Naive thymus-derived CD8-positive, alpha-beta T cell (primary cell): ENCODE measurements around the gene DIP2C. TPM values are rescaled to one million over a fixed set of nuclear protein-coding genes. Genes with fewer than 3 reads are reported as not detected.
A peak's percentile ranks its signal among the peaks of the same experiment; 100 is the strongest.

Experiments used
- ATAC-seq, 2 donors: fragments of 150-1000 bp; cut with Tn5 transposase in 1 of 2; sonication (Bioruptor Pico), chemical (Tn5 transposase) in 1 of 2; 1 replicate in 1 of 2; 2 replicates in 1 of 2; pipeline ENCODE4 v1.10.0; 2021; ENCODE audit warnings: mild to moderate bottlenecking in 2 of 2, moderate library complexity in 2 of 2
- POLR2A ChIA-PET: fragments of 350-600 bp; sonication (Branson Sonifier 250); formaldehyde crosslinking; loops from one replicate; lab custom pipeline; 2021; ENCODE audit warnings: antibody characterized with exemption; lab: Charles Lee
- DNase-seq, 10 donors: peaks; one replicate each; pipeline versions ENCODE4 v3.0.0 to v3.0.0-alpha.2; 2020 to 2022
- H3K27ac Mint-ChIP-seq, 10 donors: one replicate each; pipeline ENCODE4 v1.8.0; 2020 to 2022; ENCODE audit warnings: mild to moderate bottlenecking in 10 of 10, mixed read lengths in 10 of 10, moderate library complexity in 4 of 10, inconsistent platforms in 1 of 10
- H3K27me3 Mint-ChIP-seq, 5 donors: one replicate each; pipeline ENCODE4 v1.8.0; 2021 to 2022; ENCODE audit warnings: mixed read lengths in 5 of 5
- H3K36me3 Mint-ChIP-seq, 3 donors: one replicate each; pipeline ENCODE4 v1.8.0; 2020 to 2022; ENCODE audit warnings: mixed read lengths in 3 of 3, mild to moderate bottlenecking in 2 of 3, inconsistent platforms in 1 of 3
- H3K4me1 Mint-ChIP-seq, 4 donors: one replicate each; pipeline ENCODE4 v1.8.0; 2021 to 2022; ENCODE audit warnings: mixed read lengths in 4 of 4
- H3K4me3 Mint-ChIP-seq, 10 donors: one replicate each; pipeline ENCODE4 v1.8.0; 2020 to 2022; ENCODE audit warnings: mild to moderate bottlenecking in 10 of 10, mixed read lengths in 10 of 10, moderate library complexity in 6 of 10, inconsistent platforms in 1 of 10
- H3K9me3 Mint-ChIP-seq, 9 donors: one replicate each; pipeline ENCODE4 v1.8.0; 2020 to 2022; ENCODE audit warnings: mixed read lengths in 9 of 9, mild to moderate bottlenecking in 3 of 9, inconsistent platforms in 1 of 9, moderate library complexity in 1 of 9
- polyA plus RNA-seq, 3 donors: library from polyadenylated mRNA; unstranded; fragments of 300-500 nt; fragmentation: Illumina TruSeq; gene quantifications; one replicate each; pipeline ENCODE4 v1.2.3, GENCODE V29; 2021
- total RNA-seq, 8 experiments: library from RNA in 2 of 8; stranded (reverse) in 2 of 8; gene quantifications; one replicate each; pipeline ENCODE4 v1.2.3 and lab custom pipeline; 2021 to 2026

Gene DIP2C, protein sequence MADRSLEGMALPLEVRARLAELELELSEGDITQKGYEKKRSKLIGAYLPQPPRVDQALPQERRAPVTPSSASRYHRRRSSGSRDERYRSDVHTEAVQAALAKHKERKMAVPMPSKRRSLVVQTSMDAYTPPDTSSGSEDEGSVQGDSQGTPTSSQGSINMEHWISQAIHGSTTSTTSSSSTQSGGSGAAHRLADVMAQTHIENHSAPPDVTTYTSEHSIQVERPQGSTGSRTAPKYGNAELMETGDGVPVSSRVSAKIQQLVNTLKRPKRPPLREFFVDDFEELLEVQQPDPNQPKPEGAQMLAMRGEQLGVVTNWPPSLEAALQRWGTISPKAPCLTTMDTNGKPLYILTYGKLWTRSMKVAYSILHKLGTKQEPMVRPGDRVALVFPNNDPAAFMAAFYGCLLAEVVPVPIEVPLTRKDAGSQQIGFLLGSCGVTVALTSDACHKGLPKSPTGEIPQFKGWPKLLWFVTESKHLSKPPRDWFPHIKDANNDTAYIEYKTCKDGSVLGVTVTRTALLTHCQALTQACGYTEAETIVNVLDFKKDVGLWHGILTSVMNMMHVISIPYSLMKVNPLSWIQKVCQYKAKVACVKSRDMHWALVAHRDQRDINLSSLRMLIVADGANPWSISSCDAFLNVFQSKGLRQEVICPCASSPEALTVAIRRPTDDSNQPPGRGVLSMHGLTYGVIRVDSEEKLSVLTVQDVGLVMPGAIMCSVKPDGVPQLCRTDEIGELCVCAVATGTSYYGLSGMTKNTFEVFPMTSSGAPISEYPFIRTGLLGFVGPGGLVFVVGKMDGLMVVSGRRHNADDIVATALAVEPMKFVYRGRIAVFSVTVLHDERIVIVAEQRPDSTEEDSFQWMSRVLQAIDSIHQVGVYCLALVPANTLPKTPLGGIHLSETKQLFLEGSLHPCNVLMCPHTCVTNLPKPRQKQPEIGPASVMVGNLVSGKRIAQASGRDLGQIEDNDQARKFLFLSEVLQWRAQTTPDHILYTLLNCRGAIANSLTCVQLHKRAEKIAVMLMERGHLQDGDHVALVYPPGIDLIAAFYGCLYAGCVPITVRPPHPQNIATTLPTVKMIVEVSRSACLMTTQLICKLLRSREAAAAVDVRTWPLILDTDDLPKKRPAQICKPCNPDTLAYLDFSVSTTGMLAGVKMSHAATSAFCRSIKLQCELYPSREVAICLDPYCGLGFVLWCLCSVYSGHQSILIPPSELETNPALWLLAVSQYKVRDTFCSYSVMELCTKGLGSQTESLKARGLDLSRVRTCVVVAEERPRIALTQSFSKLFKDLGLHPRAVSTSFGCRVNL (N-terminal part only)
- total RNA-seq (1 to 10 TPM; 3.8 to 3.9 TPM), polyA plus RNA-seq (1 to 10 TPM in 1 of 3 donors, under 1 TPM in 2; 0.32 to 1.2 (median 0.76) TPM), total RNA-seq (lab: John Stamatoyannopoulos, UW) (0.84 to 13.8 (median 4.1) reads per million in 6 experiments)

DNA sequence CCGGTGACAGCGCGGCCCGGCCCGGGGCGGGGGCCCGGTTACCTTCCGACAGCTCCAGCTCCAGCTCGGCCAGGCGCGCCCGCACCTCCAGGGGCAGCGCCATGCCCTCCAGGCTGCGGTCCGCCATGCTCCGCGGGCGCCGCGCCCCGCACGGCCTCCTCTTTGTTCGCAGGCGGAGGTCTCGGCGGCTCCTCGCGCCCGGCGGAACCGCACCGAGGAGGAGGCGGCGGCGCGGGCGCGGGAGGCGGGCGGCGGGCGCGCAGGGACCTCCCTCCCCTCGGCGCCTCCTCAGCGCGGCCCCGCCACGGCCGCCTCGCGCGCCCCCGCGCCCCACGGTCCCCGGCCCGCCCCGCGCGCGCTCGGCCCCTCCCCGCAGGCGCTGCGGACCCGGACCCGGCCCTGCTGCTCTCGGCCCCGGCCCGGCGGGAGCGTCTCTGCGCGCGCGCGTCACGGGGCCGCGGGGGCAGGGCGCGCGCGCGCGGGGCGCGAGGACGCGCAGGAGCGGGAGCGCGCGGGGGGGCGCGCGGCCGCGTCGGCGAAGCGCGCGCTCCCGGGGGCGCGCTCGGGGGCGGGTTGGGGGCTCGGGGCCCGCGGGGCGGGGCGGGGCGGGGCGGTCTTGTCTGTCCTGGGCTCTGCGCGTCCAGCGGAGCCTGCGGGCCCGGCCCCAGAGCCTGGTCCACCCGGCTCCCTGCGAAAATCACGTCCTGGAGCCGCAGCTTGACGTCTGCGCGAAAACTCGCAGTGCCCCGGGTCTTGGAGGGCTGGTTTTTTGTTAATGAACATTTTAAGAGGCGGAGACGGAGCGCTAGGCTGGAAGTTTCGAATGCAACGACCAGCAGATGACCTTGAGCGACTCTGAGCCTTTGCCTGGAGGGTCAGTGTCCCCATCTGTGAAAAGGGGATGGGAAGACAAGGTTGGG, at the start of gene DIP2C:
Gene DIP2C, minus strand, starts transcription at position 217 of the 920 bp plus-strand sequence. Its CDS starts 90 bp downstream, at position 127.
- Mint-ChIP-seq H3K27me3 (peaks cover 27 to 66% (median 44%) of the 10 kb centered on the region in 5 donors), H3K27ac (no peak within 1 kb of the TSS), H3K9me3 (peaks cover 0 to 4% (median 1%) of the 10 kb centered on the region in 9 donors), H3K36me3 (peaks cover 0 to 6% (median 4%) of the 10 kb centered on the region in 3 donors), H3K4me3 (peak within 1 kb of the TSS in 8 of 10 donors; percentile 31 to 68 (median 63)), H3K4me1 (peaks cover 3 to 13% (median 6%) of the 10 kb centered on the region in 4 donors)
- ATAC-seq (no peak), DNase-seq (no peak)
- POLR2A ChIA-PET = no interaction called here

DNA sequence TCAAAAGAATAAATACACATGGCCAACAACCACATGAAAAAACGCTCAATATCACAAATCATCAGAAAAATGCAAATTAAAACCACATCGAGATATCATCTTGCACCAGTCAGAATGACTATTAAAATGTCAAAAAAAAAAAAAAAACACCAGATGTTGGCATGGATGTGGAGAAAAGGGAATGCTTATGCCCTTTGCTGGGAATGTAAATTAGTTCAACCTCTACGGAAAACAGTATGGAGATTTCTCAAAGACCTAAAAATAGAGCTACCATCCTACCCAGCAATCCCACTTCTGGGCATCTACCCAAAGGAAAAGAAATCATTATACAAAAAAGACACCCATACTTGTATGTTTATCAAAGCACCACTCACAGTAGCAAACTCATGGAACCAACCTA, 45.0 kb upstream of the DIP2C start:
- Mint-ChIP-seq H3K36me3 (no peaks in the 10 kb centered on the region), H3K4me3 (no peak overlapping the region), H3K27me3 (peaks cover 0 to 14% (median 6%) of the 10 kb centered on the region in 5 donors), H3K27ac (no peak overlapping the region), H3K4me1 (peaks cover 0 to 2% (median 0%) of the 10 kb centered on the region in 4 donors), H3K9me3 (peaks cover 0 to 10% (median 2%) of the 10 kb centered on the region in 9 donors)
- POLR2A ChIA-PET = no interaction called here
- ATAC-seq (no peak), DNase-seq (no peak)

DNA sequence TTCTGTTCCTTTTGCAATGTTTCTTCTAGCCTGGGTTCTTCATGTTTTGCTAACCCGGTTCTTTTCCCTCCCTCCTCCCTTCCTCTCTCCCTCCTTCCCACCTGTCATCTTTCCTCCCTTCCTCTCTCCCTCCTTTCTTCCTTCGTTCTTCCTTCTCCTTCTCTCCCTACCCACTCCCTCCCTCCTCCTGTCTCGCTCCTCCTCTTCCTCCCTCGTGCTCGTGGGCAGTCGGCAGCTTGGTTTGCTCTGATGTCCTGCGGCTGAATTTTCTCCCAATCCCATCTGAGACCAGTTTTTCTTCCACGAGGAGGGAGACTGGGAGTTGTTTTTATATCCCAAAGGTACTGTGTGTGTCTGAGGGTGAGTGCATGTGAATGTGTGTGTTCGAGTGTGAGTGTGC, 43.6 kb upstream of the DIP2C start:
- no peak overlapping the region for H3K4me3 Mint-ChIP-seq
- peaks cover 0 to 17% (median 6%) of the 10 kb centered on the region in 5 donors for H3K27me3 Mint-ChIP-seq
- peaks cover 0 to 10% (median 2%) of the 10 kb centered on the region in 9 donors for H3K9me3 Mint-ChIP-seq
- POLR2A ChIA-PET = no interaction called here
- H3K4me1 Mint-ChIP-seq = peaks cover 0 to 2% (median 0%) of the 10 kb centered on the region in 4 donors
- H3K27ac Mint-ChIP-seq = no peak overlapping the region
- DNase-seq (no peak), ATAC-seq (no peak)
- H3K36me3 Mint-ChIP-seq = no peaks in the 10 kb centered on the region

DNA sequence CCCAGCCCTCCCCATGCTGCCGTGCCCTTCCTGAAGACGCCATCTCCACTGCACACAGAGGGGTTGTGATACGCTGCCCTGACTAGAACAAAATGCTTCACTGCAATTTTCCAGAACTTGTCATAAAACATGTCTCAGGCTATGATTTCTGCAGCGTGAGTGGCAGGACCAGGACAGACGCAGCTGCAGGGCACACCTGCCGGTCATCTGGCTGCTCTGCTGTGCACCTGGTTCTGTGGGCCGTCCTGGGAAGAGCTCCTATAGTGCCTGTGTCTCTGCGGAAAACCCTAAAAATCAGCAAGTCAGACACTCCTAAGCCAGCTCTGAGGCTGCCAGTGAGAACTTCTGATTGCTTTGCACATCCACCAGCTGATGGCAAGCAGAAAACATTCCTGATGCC, 39.7 kb upstream of the DIP2C start:
- Mint-ChIP-seq H3K9me3 (peaks cover 0 to 5% (median under 1%) of the 10 kb centered on the region in 9 donors), H3K4me3 (no peak overlapping the region), H3K27ac (peak overlapping the region in 1 of 10 donors; percentile 37), H3K4me1 (peaks cover 0 to 3% (median 0%) of the 10 kb centered on the region in 4 donors), H3K36me3 (peaks cover 0 to 2% (median 0%) of the 10 kb centered on the region in 3 donors), H3K27me3 (peaks cover 0 to 25% (median 6%) of the 10 kb centered on the region in 5 donors)
- DNase-seq (no peak), ATAC-seq (no peak)
- POLR2A ChIA-PET = no interaction called here

DNA sequence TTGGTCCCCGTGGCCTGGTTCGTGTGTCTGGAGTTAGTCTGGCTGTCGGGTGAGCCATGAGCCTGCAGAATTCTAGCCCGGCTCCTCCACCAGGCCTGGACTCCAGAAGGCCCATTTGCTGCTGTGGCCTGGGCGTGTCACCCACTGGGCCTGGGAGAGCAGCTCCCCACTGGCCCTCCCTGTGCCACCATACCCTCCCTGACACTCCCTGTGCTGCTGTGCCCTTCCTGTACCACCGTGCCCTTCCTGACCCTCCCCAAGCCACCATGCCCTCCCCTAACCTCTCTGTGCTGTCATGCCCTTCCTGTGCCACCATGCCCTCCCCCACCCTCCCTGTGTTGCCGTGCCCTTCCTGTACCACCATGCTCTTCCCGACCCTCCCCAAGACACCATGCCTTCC, 39.1 kb upstream of the DIP2C start:
- POLR2A ChIA-PET = no interaction called here
- Mint-ChIP-seq H3K4me3 (no peak overlapping the region), H3K27me3 (peaks cover 0 to 25% (median 6%) of the 10 kb centered on the region in 5 donors), H3K27ac (no peak overlapping the region), H3K9me3 (peaks cover 0 to 5% (median 0%) of the 10 kb centered on the region in 9 donors), H3K36me3 (peaks cover 0 to 4% (median 0%) of the 10 kb centered on the region in 3 donors), H3K4me1 (peaks cover 0 to 3% (median 0%) of the 10 kb centered on the region in 4 donors)
- ATAC-seq = no peak
- DNase-seq = no peak

DNA sequence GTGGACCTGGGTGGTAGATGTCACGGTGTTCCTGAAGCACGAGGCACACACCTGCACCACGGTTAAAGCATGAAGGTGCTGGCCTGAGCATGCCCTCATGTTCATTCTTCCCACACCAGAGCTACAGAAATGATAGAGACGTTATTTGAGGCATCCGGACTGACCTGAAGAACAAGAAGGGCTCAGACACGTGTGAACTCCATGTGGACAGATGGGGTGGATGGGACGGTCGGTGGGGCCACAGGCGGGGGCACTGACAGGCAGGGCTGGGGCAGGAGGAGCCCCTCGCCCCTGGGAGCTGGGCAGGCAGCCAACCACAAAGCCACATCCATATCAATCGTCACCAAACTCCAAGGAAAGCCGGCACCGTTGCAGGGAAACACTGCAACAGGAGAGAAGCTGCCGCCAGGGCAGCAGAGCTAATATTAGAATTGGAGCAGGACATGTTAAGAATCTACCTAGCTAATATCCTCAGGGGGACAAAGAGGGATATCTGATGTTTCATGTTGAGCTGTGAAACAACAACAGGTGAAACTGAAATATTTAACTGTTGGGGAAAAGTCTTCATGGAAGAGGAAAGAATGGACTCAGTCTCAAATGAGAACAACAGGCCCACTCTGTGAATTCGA, 37.8 kb upstream of the DIP2C start:
- POLR2A ChIA-PET = no interaction called here
- H3K27ac Mint-ChIP-seq = no peak overlapping the region
- H3K36me3 Mint-ChIP-seq = peaks cover 0 to 11% (median 0%) of the 10 kb centered on the region in 3 donors
- DNase-seq (no peak), ATAC-seq (no peak)
- peaks cover 0 to 22% (median 6%) of the 10 kb centered on the region in 5 donors for H3K27me3 Mint-ChIP-seq
- H3K4me1 Mint-ChIP-seq = peaks cover 0 to 3% (median 0%) of the 10 kb centered on the region in 4 donors
- H3K4me3 Mint-ChIP-seq = no peak overlapping the region
- peaks cover 0 to 8% (median 0%) of the 10 kb centered on the region in 9 donors for H3K9me3 Mint-ChIP-seq

DNA sequence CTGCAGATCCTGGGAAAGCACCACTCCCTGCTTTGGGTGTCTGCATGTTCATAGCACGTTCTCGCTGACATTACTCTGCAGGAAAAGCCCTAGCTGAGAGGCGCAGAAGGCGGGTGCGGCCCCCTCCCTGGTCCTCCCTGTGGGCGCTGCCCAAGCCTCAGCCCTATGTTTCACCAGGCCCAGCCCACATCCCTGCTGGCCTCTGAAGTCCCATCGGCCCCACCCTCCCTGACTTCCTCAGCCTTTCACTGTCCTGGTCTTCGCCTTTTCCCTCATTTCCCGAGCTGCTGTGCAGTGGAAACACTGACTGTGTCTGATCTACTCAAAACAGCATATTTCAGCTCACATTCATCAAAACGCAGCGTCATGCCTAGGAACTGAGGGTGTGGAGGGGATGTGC, 36.3 kb upstream of the DIP2C start:
- Mint-ChIP-seq H3K4me1 (peaks cover 0 to 3% (median 0%) of the 10 kb centered on the region in 4 donors), H3K36me3 (peaks cover 0 to 11% (median 0%) of the 10 kb centered on the region in 3 donors), H3K9me3 (peaks cover 0 to 12% (median 0%) of the 10 kb centered on the region in 9 donors), H3K27ac (no peak overlapping the region), H3K4me3 (no peak overlapping the region), H3K27me3 (peaks cover 0 to 19% (median 5%) of the 10 kb centered on the region in 5 donors)
- POLR2A ChIA-PET = no interaction called here
- ATAC-seq (no peak), DNase-seq (no peak)

DNA sequence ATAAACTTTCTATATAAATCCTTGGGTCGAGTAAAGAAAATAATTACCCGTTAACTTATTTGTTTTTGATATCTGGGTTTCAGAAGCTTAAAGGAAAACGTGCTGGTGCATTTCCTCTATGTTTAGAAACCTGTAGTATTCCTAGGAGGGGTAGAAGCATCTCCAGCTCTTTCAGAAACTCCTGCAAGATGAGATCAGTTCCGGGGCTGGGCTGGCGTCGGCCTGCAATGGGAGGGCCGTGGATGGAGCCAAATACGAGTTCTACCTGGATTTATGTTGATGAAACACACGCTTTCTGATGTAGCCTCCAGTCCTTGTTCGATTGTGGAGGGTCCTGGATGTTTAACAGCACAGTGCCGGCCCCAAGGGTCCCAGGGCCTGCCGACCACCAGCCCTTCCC, 35.8 kb upstream of the DIP2C start:
- ATAC-seq (no peak), DNase-seq (no peak)
- POLR2A ChIA-PET = no interaction called here
- H3K36me3 Mint-ChIP-seq = peaks cover 0 to 11% (median 0%) of the 10 kb centered on the region in 3 donors
- peaks cover 0 to 3% (median 0%) of the 10 kb centered on the region in 4 donors for H3K4me1 Mint-ChIP-seq
- peaks cover 0 to 12% (median 0%) of the 10 kb centered on the region in 9 donors for H3K9me3 Mint-ChIP-seq
- no peak overlapping the region for H3K4me3 Mint-ChIP-seq
- no peak overlapping the region for H3K27ac Mint-ChIP-seq
- H3K27me3 Mint-ChIP-seq = peaks cover 0 to 17% (median 6%) of the 10 kb centered on the region in 5 donors

DNA sequence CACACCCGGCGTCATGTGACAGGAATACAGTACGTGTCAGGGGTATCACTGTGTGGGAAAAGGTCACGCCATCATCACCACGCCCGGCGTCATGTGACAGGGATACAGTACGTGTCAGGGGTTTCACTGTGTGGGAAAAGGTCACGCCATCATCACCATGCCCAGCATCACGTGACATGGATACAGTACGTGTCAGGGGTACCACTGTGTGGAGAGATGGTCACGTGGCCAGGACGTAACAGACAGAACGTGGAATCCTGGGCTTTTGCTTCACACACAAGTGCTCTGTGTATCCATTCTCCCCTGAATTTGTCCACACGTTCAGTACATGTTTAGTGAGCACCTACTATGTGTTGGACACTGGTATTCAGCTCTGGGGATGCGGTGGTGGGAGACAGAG, 34.5 kb upstream of the DIP2C start:
- no peak for DNase-seq
- H3K36me3 Mint-ChIP-seq = peaks cover 0 to 11% (median 0%) of the 10 kb centered on the region in 3 donors
- H3K27me3 Mint-ChIP-seq = peaks cover 0 to 17% (median 12%) of the 10 kb centered on the region in 5 donors
- POLR2A ChIA-PET = no interaction called here
- peaks cover 0 to 3% (median 0%) of the 10 kb centered on the region in 4 donors for H3K4me1 Mint-ChIP-seq
- peaks cover 0 to 12% (median 0%) of the 10 kb centered on the region in 9 donors for H3K9me3 Mint-ChIP-seq
- no peak for ATAC-seq
- H3K27ac Mint-ChIP-seq = no peak overlapping the region
- no peak overlapping the region for H3K4me3 Mint-ChIP-seq

DNA sequence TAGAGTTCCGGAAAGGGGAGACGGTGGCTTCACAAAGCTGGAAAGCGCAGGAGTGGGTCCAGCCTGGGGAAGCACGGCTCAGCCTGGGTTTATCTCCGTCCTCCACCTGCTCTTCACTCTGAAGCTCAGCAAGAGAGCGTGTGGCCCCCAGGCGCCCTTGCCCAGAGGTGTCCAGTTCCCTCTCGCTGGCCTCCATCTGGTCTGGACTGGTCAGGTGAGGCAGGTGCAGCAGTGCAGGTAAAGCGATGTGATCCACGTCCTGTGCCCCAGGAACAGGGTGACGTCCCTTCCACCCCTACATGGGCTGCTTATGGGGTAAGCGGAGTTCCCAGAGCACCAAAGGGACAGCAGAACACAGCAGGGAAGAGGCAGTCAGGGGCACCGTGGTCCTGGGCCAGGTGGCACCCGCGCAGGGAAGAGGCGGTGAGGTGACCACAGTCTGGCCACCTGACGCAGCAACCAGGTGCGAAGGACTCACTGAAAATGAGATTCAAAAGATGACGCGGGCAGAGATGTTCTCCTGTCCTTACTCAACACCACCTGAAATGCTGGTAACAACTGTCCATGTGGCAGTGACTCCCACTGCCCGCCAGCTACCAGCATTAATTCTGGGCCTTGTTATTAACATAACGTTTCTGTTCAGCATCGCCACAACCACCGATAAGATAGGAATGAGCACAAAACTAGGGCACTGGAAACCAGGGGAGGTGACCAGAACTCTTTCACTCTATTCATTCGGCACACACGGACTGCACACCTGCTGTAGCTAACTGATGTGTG, 33.0 kb upstream of the DIP2C start:
- Mint-ChIP-seq H3K27ac (no peak overlapping the region), H3K9me3 (peaks cover 0 to 12% (median 0%) of the 10 kb centered on the region in 9 donors), H3K4me1 (peaks cover 0 to 4% (median 0%) of the 10 kb centered on the region in 4 donors), H3K27me3 (peaks cover 6 to 22% (median 18%) of the 10 kb centered on the region in 5 donors), H3K4me3 (peak overlapping the region in 1 of 10 donors; percentile 12), H3K36me3 (peaks cover 0 to 11% (median 0%) of the 10 kb centered on the region in 3 donors)
- ATAC-seq = no peak
- DNase-seq = no peak
- POLR2A ChIA-PET = no interaction called here
